Measurements from ENCODE around the gene COL4A1. TPM values are rescaled to one million over a fixed set of nuclear protein-coding genes. Genes with fewer than 3 reads are reported as not detected.

Gene COL4A1
- total RNA-seq, 2 donors from 2014 or later: 27.0 to 97.0 TPM

DNA sequence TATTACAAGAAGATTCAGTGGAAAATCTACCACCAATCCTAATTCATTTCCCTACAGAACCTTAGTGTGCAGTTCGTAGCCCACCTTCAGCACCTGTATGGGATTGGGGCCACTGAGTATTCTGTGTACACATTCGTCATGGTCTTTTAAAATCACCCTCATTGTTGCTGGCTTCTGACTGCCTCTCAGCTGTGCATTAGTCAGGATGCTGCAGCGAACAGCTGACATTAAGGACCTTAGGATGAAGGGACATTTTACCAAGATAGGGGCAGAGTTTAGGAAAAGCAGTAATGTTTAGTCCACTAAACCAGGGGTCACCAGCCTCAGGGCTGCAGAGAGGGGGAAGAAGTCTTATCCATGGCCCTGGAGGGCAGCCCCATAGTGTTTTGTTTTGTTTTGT is 176.5 kb downstream of the COL4A1 start:
- H3K9ac ChIP-seq (ENCODE audit: low read depth in 2 of 2, low read length in 2 of 2): no peak overlapping the region
- H3K4me1 ChIP-seq: no peaks in the 10 kb centered on the region
- no peak for DNase-seq
- H3K36me3 ChIP-seq: no peaks in the 10 kb centered on the region
- no peaks in the 10 kb centered on the region for H3K27me3 ChIP-seq
- TF ChIP-seq CTCF (IDR thresholded peaks at IDR 0.05): no peak
- H3K9me3 ChIP-seq: no peaks in the 10 kb centered on the region
- intact Hi-C loops (cut with DNase I): no loop called here
- H3K27ac ChIP-seq: no peak overlapping the region
- no peak overlapping the region for H3K4me3 ChIP-seq

- no peak for TF ChIP-seq CTCF (IDR thresholded peaks at IDR 0.05)
- intact Hi-C loops (cut with DNase I): no loop called here
- H3K9ac ChIP-seq (ENCODE audit: low read depth in 2 of 2, low read length in 2 of 2): no peak overlapping the region
- H3K36me3 ChIP-seq: no peaks in the 10 kb centered on the region
- H3K27me3 ChIP-seq: no peaks in the 10 kb centered on the region
- H3K4me1 ChIP-seq: no peaks in the 10 kb centered on the region
- DNase-seq: no peak
- no peak overlapping the region for H3K4me3 ChIP-seq
- no peak overlapping the region for H3K27ac ChIP-seq
- no peaks in the 10 kb centered on the region for H3K9me3 ChIP-seq
Observed at GRCh38 chr13:110129539-110130186, 177.3 kb downstream of the COL4A1 start.

GRCh38 chr13:110129076-110129475 is 177.9 kb downstream of the COL4A1 start:
- Histone ChIP-seq H3K9me3 (no peaks in the 10 kb centered on the region), H3K36me3 (no peaks in the 10 kb centered on the region), H3K9ac (ENCODE audit: low read depth in 2 of 2, low read length in 2 of 2) (no peak overlapping the region), H3K4me3 (no peak overlapping the region), H3K4me1 (no peaks in the 10 kb centered on the region), H3K27me3 (no peaks in the 10 kb centered on the region), H3K27ac (no peak overlapping the region)
- DNase-seq: no peak
- TF ChIP-seq CTCF (IDR thresholded peaks at IDR 0.05): no peak
- intact Hi-C loops (cut with DNase I): no loop called here

GRCh38 chr13:110128546-110128945 is 178.4 kb downstream of the COL4A1 start:
- no peak for TF ChIP-seq CTCF (IDR thresholded peaks at IDR 0.05)
- Histone ChIP-seq H3K9me3 (no peaks in the 10 kb centered on the region), H3K4me1 (no peaks in the 10 kb centered on the region), H3K4me3 (no peak overlapping the region), H3K9ac (ENCODE audit: low read depth in 2 of 2, low read length in 2 of 2) (no peak overlapping the region), H3K27ac (no peak overlapping the region), H3K27me3 (no peaks in the 10 kb centered on the region), H3K36me3 (no peaks in the 10 kb centered on the region)
- intact Hi-C loops (cut with DNase I): no loop called here
- DNase-seq: no peak

- H3K9ac ChIP-seq (ENCODE audit: low read depth in 2 of 2, low read length in 2 of 2): no peak overlapping the region
- no peak for DNase-seq
- no peak overlapping the region for H3K4me3 ChIP-seq
- no peak for TF ChIP-seq CTCF (IDR thresholded peaks at IDR 0.05)
- intact Hi-C loops (cut with DNase I): no loop called here
- H3K4me1 ChIP-seq: no peaks in the 10 kb centered on the region
- no peaks in the 10 kb centered on the region for H3K36me3 ChIP-seq
- no peaks in the 10 kb centered on the region for H3K9me3 ChIP-seq
- no peak overlapping the region for H3K27ac ChIP-seq
- H3K27me3 ChIP-seq: no peaks in the 10 kb centered on the region
Observed at GRCh38 chr13:110127986-110128511, 178.9 kb downstream of the COL4A1 start.

Data from colonic mucosa (tissue), 4 donors.